Measurements from ENCODE around the gene ZHX3. TPM values are rescaled to one million over a fixed set of nuclear protein-coding genes. Genes with fewer than 3 reads are reported as not detected.

Gene ZHX3
- total and polyA plus RNA-seq, 2 of the 4 experiments (the other 2 are of a cell fraction), result 25.0 to 28.0 TPM

GRCh38 chr20:41349943-41350342, 32.4 kb upstream of the ZHX3 start:
- in situ Hi-C loops (cut with MboI; ENCODE audit: low sequenced_read_pairs), result loop anchor here (10.0 kb wide), 1 partner anchor 375 kb away; no protein-coding TSS in a partner anchor
- 88% methylated on average over 3 of the region's 7 CpGs; no CpG with 5 or more reads in 1 of the 2 experiments for WGBS, 2 experiments (ENCODE audit: extremely low coverage in 2 of 2, insufficient read length in 1 of 2)
- intact Hi-C loops (cut with micrococcal nuclease), result loop anchor here (10.0 kb wide), 1 partner anchor 345 kb away; no protein-coding TSS in a partner anchor
- no peak overlapping the region for H2BK15ac ChIP-seq (ENCODE audit: low read depth, low read length)
- H4K5ac ChIP-seq (ENCODE audit: low read depth, low read length), result no peak overlapping the region
- ChIA-PET CTCF (interaction anchor here (0.7 kb wide), 1 partner anchor 61 kb away, joined by 3 read pairs; no protein-coding TSS in a partner anchor), POLR2A (ENCODE audit: unreplicated experiment) (no interaction called here)
- H4K8ac ChIP-seq (ENCODE audit: low read depth in 2 of 2, low read length in 2 of 2), result no peak overlapping the region
- peaks cover 6% of the 10 kb centered on the region; the same call in 1 of the 2 replicates for H3K4me1 ChIP-seq (ENCODE audit: control insufficient read depth, insufficient read depth, low read length)
- H2BK5ac ChIP-seq (ENCODE audit: low read depth, low read length, poor library complexity, severe bottlenecking), result no peak overlapping the region
- no peak overlapping the region for H2AK5ac ChIP-seq (ENCODE audit: low read depth, low read length)
- no peak overlapping the region for H4K91ac ChIP-seq (ENCODE audit: insufficient read depth, low read depth, low read length)
- no peak overlapping the region for H3K56ac ChIP-seq (ENCODE audit: extremely low read depth, insufficient read depth, low read length)
- TF ChIP-seq MAZ (IDR thresholded peaks at IDR 0.05; ENCODE audit: borderline replicate concordance, low read depth, low read length) (no peak), BHLHE40 (IDR thresholded peaks at IDR 0.05; ENCODE audit: low read depth, low read length) (no peak)
- H3K27ac ChIP-seq (ENCODE audit: insufficient read depth, low read length), result no peak overlapping the region
- dilution Hi-C loops (cut with HindIII; ENCODE audit: low sequenced_read_pairs, unreplicated experiment), result no loop called here
- H3K9me3 ChIP-seq (ENCODE audit: control insufficient read depth, insufficient read depth, low read length), result no peaks in the 10 kb centered on the region
- no peak overlapping the region for H2AFZ ChIP-seq (replicated peaks; ENCODE audit: low read length, poor library complexity)
- no peak overlapping the region for H3K18ac ChIP-seq (ENCODE audit: low read depth, low read length)
- no peak overlapping the region for H3K14ac ChIP-seq (replicated peaks; ENCODE audit: low read depth, low read length)
- ATAC-seq (ENCODE audit: low read depth) (no peak), DNase-seq (no peak)
- H3K27me3 ChIP-seq (ENCODE audit: control insufficient read depth, insufficient read depth, low read length), result no peaks in the 10 kb centered on the region
- no peaks in the 10 kb centered on the region; the same call in 1 of the 2 replicates for H3K9me1 ChIP-seq (ENCODE audit: insufficient read depth, low read length)
- no peak overlapping the region for H3K9ac ChIP-seq (ENCODE audit: low read depth, low read length)
- no peaks in the 10 kb centered on the region for H3K79me1 ChIP-seq (ENCODE audit: low read depth in 1 of 2, low read length in 2 of 2)
- no peak overlapping the region for H3K4ac ChIP-seq (ENCODE audit: low read depth, low read length)
- no peaks in the 10 kb centered on the region; the same call in 1 of the 2 replicates for H3K36me3 ChIP-seq (ENCODE audit: control insufficient read depth, insufficient read depth, low read length)
- no TSS peak for BruUV-seq (replicated peaks)
- H3K23ac ChIP-seq (ENCODE audit: low read depth, low read length), result no peak overlapping the region
- H3K4me2 ChIP-seq (ENCODE audit: low read depth, low read length), result no peak overlapping the region
- no peaks in the 10 kb centered on the region for H4K20me1 ChIP-seq (ENCODE audit: insufficient read depth, low read length)
- H2BK120ac ChIP-seq (ENCODE audit: low read depth, low read length), result no peak overlapping the region
- H2AK9ac ChIP-seq (replicated peaks; ENCODE audit: low read depth, low read length, poor library complexity), result no peak overlapping the region
- H3K4me3 ChIP-seq (ENCODE audit: insufficient read depth, low read depth, low read length), result no peak overlapping the region
- no peak overlapping the region for H2BK20ac ChIP-seq (ENCODE audit: low read depth, low read length)
